Cardiac fibroblast (primary cell): ENCODE measurements around the gene MAPK10.
A peak's percentile ranks its signal among the peaks of the same experiment; 100 is the strongest.

Experiments
- DNase-seq, 2 donors: peaks; one replicate each; pipeline versions ENCODE4 v3.0.0 to v3.0.0-alpha.2; 2010; ENCODE audit warnings: low read depth in 2 of 2
- H3K4me3 ChIP-seq, 2 donors: replicated peaks in 1 of 2; 1 replicate in 1 of 2; 2 replicates in 1 of 2; pipeline ENCODE4 v1.5.1; 2011; ENCODE audit warnings: low read depth in 2 of 2, low read length in 2 of 2, mild to moderate bottlenecking in 2 of 2, moderate library complexity in 1 of 2
- CTCF ChIP-seq: IDR thresholded peaks from one replicate; pipeline ENCODE4 v1.5.1; 2011; ENCODE audit warnings: low read depth, mild to moderate bottlenecking, low read length, inconsistent platforms

Gene MAPK10

DNA sequence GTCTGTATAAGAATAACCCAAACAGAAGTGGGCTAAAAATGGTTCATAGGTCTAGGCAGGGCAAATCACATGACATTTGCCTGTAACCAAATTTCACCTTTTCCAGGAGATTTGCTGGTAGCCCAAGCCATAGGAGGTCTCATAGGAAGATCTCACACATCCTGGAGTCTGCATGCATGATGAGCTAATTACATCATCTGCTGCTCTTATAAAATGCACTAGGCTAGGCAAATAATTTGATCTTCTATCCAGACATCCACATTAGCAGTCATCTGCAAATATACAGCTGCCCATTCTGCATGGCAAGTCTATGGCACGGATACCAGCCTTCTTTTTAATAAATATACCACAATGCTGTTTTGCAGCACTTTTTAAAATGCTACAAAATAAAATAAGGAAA lies 87.2 kb downstream of the MAPK10 start:
- no peak for DNase-seq
- H3K4me3 ChIP-seq = no peak overlapping the region
- no peak for TF ChIP-seq CTCF

- DNase-seq = peak in 1 of 2 donors; percentile 16
- no peak for TF ChIP-seq CTCF
- H3K4me3 ChIP-seq = no peak overlapping the region
These were observed 88.8 kb downstream of the MAPK10 start for GRCh38 chr4:86271057-86271456.

GRCh38 chr4:86269354-86269753 lies 90.5 kb downstream of the MAPK10 start:
- no peak overlapping the region for H3K4me3 ChIP-seq
- TF ChIP-seq CTCF = no peak
- DNase-seq = no peak

DNA sequence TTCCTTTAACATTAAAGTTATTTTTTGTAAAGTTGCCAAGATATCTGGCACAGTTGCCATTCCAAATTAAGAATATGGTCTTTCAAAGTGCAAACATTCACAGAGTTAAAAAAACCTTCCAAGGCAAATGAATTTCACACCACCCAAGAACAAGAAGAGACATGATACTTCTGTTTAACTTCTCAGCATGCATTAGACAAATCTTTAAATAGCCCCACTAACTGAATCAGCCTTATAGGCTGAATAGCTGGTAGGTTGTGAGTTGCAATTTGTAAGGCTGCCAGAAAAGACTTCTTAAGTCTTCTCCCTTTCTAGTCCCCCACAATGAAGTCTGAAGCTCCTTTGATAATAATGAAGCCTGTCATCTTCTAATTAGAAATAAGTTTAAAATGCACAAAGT lies 95.6 kb downstream of the MAPK10 start:
- TF ChIP-seq CTCF = no peak
- H3K4me3 ChIP-seq = no peak overlapping the region
- DNase-seq = no peak

- no peak for TF ChIP-seq CTCF
- H3K4me3 ChIP-seq = no peak overlapping the region
- peak in 1 of 2 donors; percentile 18 for DNase-seq
These were observed 98.2 kb downstream of the MAPK10 start for GRCh38 chr4:86261636-86262035.

GRCh38 chr4:86256086-86256485 lies 103.8 kb downstream of the MAPK10 start:
- no peak for TF ChIP-seq CTCF
- peak in 1 of 2 donors; percentile 15 for DNase-seq
- no peak overlapping the region for H3K4me3 ChIP-seq

GRCh38 chr4:86250619-86251018 lies 109.2 kb downstream of the MAPK10 start:
- no peak overlapping the region for H3K4me3 ChIP-seq
- no peak for TF ChIP-seq CTCF
- no peak for DNase-seq
